Forelimb muscle (tissue), 1 donor: ENCODE measurements around the gene OXNAD1. TPM values are rescaled to one million over a fixed set of nuclear protein-coding genes. Genes with fewer than 3 reads are reported as not detected.

Experiments used
- polyA plus RNA-seq: library from polyadenylated mRNA; unstranded; fragments of 120-200 nt; gene quantifications from one replicate; pipeline ENCODE4 v1.2.1, GENCODE V29; 2013; ENCODE audit not compliant: insufficient read length

The OXNAD1 gene
- polyA plus RNA-seq, 1 donor: 8.8 TPM

Other genes starting within 250 kb of the OXNAD1 start
- gene GALNT15, start 90.5 kb upstream of the OXNAD1 start, polyA plus RNA-seq: 1.1 TPM
- gene DPH3, start 269 bp upstream of the OXNAD1 start, polyA plus RNA-seq: 25.8 TPM
- gene RFTN1, start 248.5 kb downstream of the OXNAD1 start, polyA plus RNA-seq: 12.1 TPM